ENCODE data around the gene ABAT. TPM values are rescaled to one million over a fixed set of nuclear protein-coding genes. Genes with fewer than 3 reads are reported as not detected.

The ABAT gene
- total RNA-seq, 1 donor from 2014 or later: 70.9 TPM

GRCh38 chr16:8656376-8656775 lies 18.0 kb upstream of the ABAT start:
- H3K4me1 Mint-ChIP-seq (ENCODE audit: low read depth, unreplicated experiment): no peaks in the 10 kb centered on the region
- H3K9me3 Mint-ChIP-seq (ENCODE audit: unreplicated experiment): no peaks in the 10 kb centered on the region
- H3K27me3 Mint-ChIP-seq (ENCODE audit: unreplicated experiment): peaks cover 2% of the 10 kb centered on the region
- no peak for DNase-seq
- TF ChIP-seq CTCF (IDR thresholded peaks at IDR 0.05; ENCODE audit: partially characterized antibody, unreplicated experiment): no peak
- no peak overlapping the region for H3K4me3 Mint-ChIP-seq (ENCODE audit: unreplicated experiment)
- no peak overlapping the region for H3K27ac Mint-ChIP-seq (ENCODE audit: unreplicated experiment)
- H3K36me3 Mint-ChIP-seq (ENCODE audit: unreplicated experiment): no peaks in the 10 kb centered on the region

- H3K27ac Mint-ChIP-seq (ENCODE audit: unreplicated experiment): no peak overlapping the region
- no peaks in the 10 kb centered on the region for H3K4me1 Mint-ChIP-seq (ENCODE audit: low read depth, unreplicated experiment)
- no peaks in the 10 kb centered on the region for H3K9me3 Mint-ChIP-seq (ENCODE audit: unreplicated experiment)
- DNase-seq: peak; percentile 83
- H3K4me3 Mint-ChIP-seq (ENCODE audit: unreplicated experiment): no peak overlapping the region
- H3K36me3 Mint-ChIP-seq (ENCODE audit: unreplicated experiment): no peaks in the 10 kb centered on the region
- H3K27me3 Mint-ChIP-seq (ENCODE audit: unreplicated experiment): no peaks in the 10 kb centered on the region
- peak; percentile 67 for TF ChIP-seq CTCF (IDR thresholded peaks at IDR 0.05; ENCODE audit: partially characterized antibody, unreplicated experiment)
These were observed 13.5 kb upstream of the ABAT start for GRCh38 chr16:8660841-8661301.

- Mint-ChIP-seq H3K27ac (ENCODE audit: unreplicated experiment) (no peak overlapping the region), H3K4me1 (ENCODE audit: low read depth, unreplicated experiment) (no peaks in the 10 kb centered on the region), H3K9me3 (ENCODE audit: unreplicated experiment) (no peaks in the 10 kb centered on the region), H3K27me3 (ENCODE audit: unreplicated experiment) (no peaks in the 10 kb centered on the region), H3K36me3 (ENCODE audit: unreplicated experiment) (no peaks in the 10 kb centered on the region), H3K4me3 (ENCODE audit: unreplicated experiment) (no peak overlapping the region)
- DNase-seq: no peak
- TF ChIP-seq CTCF (IDR thresholded peaks at IDR 0.05; ENCODE audit: partially characterized antibody, unreplicated experiment): no peak
These were observed 12.7 kb upstream of the ABAT start for GRCh38 chr16:8661703-8662102.

GRCh38 chr16:8663192-8664089 lies 11.0 kb upstream of the ABAT start:
- Mint-ChIP-seq H3K4me1 (ENCODE audit: low read depth, unreplicated experiment) (no peaks in the 10 kb centered on the region), H3K9me3 (ENCODE audit: unreplicated experiment) (no peaks in the 10 kb centered on the region), H3K27ac (ENCODE audit: unreplicated experiment) (no peak overlapping the region), H3K27me3 (ENCODE audit: unreplicated experiment) (no peaks in the 10 kb centered on the region), H3K4me3 (ENCODE audit: unreplicated experiment) (no peak overlapping the region), H3K36me3 (ENCODE audit: unreplicated experiment) (no peaks in the 10 kb centered on the region)
- TF ChIP-seq CTCF (IDR thresholded peaks at IDR 0.05; ENCODE audit: partially characterized antibody, unreplicated experiment): no peak
- DNase-seq: no peak

- Mint-ChIP-seq H3K4me1 (ENCODE audit: low read depth, unreplicated experiment) (no peaks in the 10 kb centered on the region), H3K9me3 (ENCODE audit: unreplicated experiment) (no peaks in the 10 kb centered on the region), H3K36me3 (ENCODE audit: unreplicated experiment) (no peaks in the 10 kb centered on the region), H3K27me3 (ENCODE audit: unreplicated experiment) (no peaks in the 10 kb centered on the region), H3K27ac (ENCODE audit: unreplicated experiment) (no peak overlapping the region), H3K4me3 (ENCODE audit: unreplicated experiment) (no peak overlapping the region)
- TF ChIP-seq CTCF (IDR thresholded peaks at IDR 0.05; ENCODE audit: partially characterized antibody, unreplicated experiment): no peak
- no peak for DNase-seq
These were observed 8.9 kb upstream of the ABAT start for GRCh38 chr16:8665529-8665928.

Measured in glutamatergic neuron (in vitro differentiated cells).